Nephron (organoid): ENCODE data around the gene LUC7L2.

Source experiments
- H3K27ac Mint-ChIP-seq, 3 experiments: 2 replicates each; pipeline ENCODE4 v1.8.0; 2020; ENCODE audit warnings: mixed read lengths in 3 of 3, mild to moderate bottlenecking in 2 of 3, moderate library complexity in 1 of 3
- H3K27me3 Mint-ChIP-seq: 2 replicates; pipeline ENCODE4 v1.8.0; 2021; ENCODE audit warnings: low read depth, mild to moderate bottlenecking, moderate library complexity, mixed read lengths
- H3K36me3 Mint-ChIP-seq: 2 replicates; pipeline ENCODE4 v1.8.0; 2020; ENCODE audit warnings: low read depth, mixed read lengths
- H3K4me1 Mint-ChIP-seq: 2 replicates; pipeline ENCODE4 v1.8.0; 2020; ENCODE audit warnings: mixed read lengths
- H3K4me3 Mint-ChIP-seq, 3 experiments: 2 replicates each; pipeline ENCODE4 v1.8.0; 2020; ENCODE audit warnings: mild to moderate bottlenecking in 3 of 3, mixed read lengths in 3 of 3, moderate library complexity in 2 of 3
- H3K9me3 Mint-ChIP-seq: 2 replicates; pipeline ENCODE4 v1.8.0; 2020; ENCODE audit warnings: mixed read lengths
- CTCF ChIP-seq, 3 experiments: fragments of 200-600 bp; sonication (generic); IDR thresholded peaks; one replicate each; pipeline ENCODE4 v1.5.0; 2021; ENCODE audit warnings: antibody characterized with exemption in 3 of 3; ENCODE audit not compliant: unreplicated experiment in 3 of 3

Gene LUC7L2

GRCh38 chr7:139384611-139385010, 24.9 kb downstream of the LUC7L2 start:
- no peak overlapping the region for H3K27ac Mint-ChIP-seq
- H3K9me3 Mint-ChIP-seq, result no peaks in the 10 kb centered on the region
- TF ChIP-seq CTCF (IDR thresholded peaks at IDR 0.05; ENCODE audit: unreplicated experiment in 3 of 3), result no peak
- no peaks in the 10 kb centered on the region for H3K4me1 Mint-ChIP-seq
- H3K27me3 Mint-ChIP-seq, result no peaks in the 10 kb centered on the region
- peaks cover 52% of the 10 kb centered on the region for H3K36me3 Mint-ChIP-seq
- no peak overlapping the region for H3K4me3 Mint-ChIP-seq

GRCh38 chr7:139387594-139387993, 27.9 kb downstream of the LUC7L2 start:
- TF ChIP-seq CTCF (IDR thresholded peaks at IDR 0.05; ENCODE audit: unreplicated experiment in 3 of 3), result no peak
- Mint-ChIP-seq H3K4me1 (no peaks in the 10 kb centered on the region), H3K36me3 (peaks cover 61% of the 10 kb centered on the region), H3K4me3 (no peak overlapping the region), H3K27ac (no peak overlapping the region), H3K27me3 (no peaks in the 10 kb centered on the region), H3K9me3 (no peaks in the 10 kb centered on the region)

GRCh38 chr7:139389091-139389490, 29.4 kb downstream of the LUC7L2 start:
- TF ChIP-seq CTCF (IDR thresholded peaks at IDR 0.05; ENCODE audit: unreplicated experiment in 3 of 3), result no peak
- H3K4me3 Mint-ChIP-seq, result no peak overlapping the region
- H3K9me3 Mint-ChIP-seq, result no peaks in the 10 kb centered on the region
- no peak overlapping the region for H3K27ac Mint-ChIP-seq
- H3K4me1 Mint-ChIP-seq, result no peaks in the 10 kb centered on the region
- H3K36me3 Mint-ChIP-seq, result peaks cover 62% of the 10 kb centered on the region
- H3K27me3 Mint-ChIP-seq, result no peaks in the 10 kb centered on the region

GRCh38 chr7:139389774-139390173, 30.1 kb downstream of the LUC7L2 start:
- Mint-ChIP-seq H3K4me3 (no peak overlapping the region), H3K9me3 (no peaks in the 10 kb centered on the region), H3K36me3 (peaks cover 60% of the 10 kb centered on the region), H3K4me1 (no peaks in the 10 kb centered on the region), H3K27me3 (no peaks in the 10 kb centered on the region), H3K27ac (no peak overlapping the region)
- TF ChIP-seq CTCF (IDR thresholded peaks at IDR 0.05; ENCODE audit: unreplicated experiment in 3 of 3), result no peak

- Mint-ChIP-seq H3K4me1 (no peaks in the 10 kb centered on the region), H3K4me3 (no peak overlapping the region), H3K36me3 (peaks cover 70% of the 10 kb centered on the region), H3K9me3 (no peaks in the 10 kb centered on the region), H3K27ac (no peak overlapping the region), H3K27me3 (no peaks in the 10 kb centered on the region)
- TF ChIP-seq CTCF (IDR thresholded peaks at IDR 0.05; ENCODE audit: unreplicated experiment in 3 of 3), result no peak
Measured at GRCh38 chr7:139393621-139394211, 34.0 kb downstream of the LUC7L2 start.

- Mint-ChIP-seq H3K4me3 (no peak overlapping the region), H3K4me1 (no peaks in the 10 kb centered on the region), H3K9me3 (no peaks in the 10 kb centered on the region), H3K27ac (no peak overlapping the region), H3K27me3 (no peaks in the 10 kb centered on the region), H3K36me3 (peaks cover 68% of the 10 kb centered on the region)
- no peak for TF ChIP-seq CTCF (IDR thresholded peaks at IDR 0.05; ENCODE audit: unreplicated experiment in 3 of 3)
Measured at GRCh38 chr7:139394540-139394939, 34.8 kb downstream of the LUC7L2 start.
